Measurements from ENCODE around the gene TTYH3. TPM values are rescaled to one million over a fixed set of nuclear protein-coding genes. Genes with fewer than 3 reads are reported as not detected.

Gene TTYH3
- total RNA-seq, 1 experiment from 2014 or later, result 187 TPM

GRCh38 chr7:2585446-2585845 is 46.3 kb upstream of the TTYH3 start:
- BruUV-seq (replicated peaks), result no TSS peak
- H3K4me3 Mint-ChIP-seq (ENCODE audit: low read depth, unreplicated experiment), result no peak overlapping the region
- intact Hi-C loops (cut with micrococcal nuclease; ENCODE audit: unreplicated experiment), result no loop called here
- no peaks in the 10 kb centered on the region for H3K9me3 Mint-ChIP-seq (ENCODE audit: low read depth, unreplicated experiment)
- H3K4me1 Mint-ChIP-seq (ENCODE audit: low read depth, unreplicated experiment), result no peaks in the 10 kb centered on the region
- no peak overlapping the region for H3K27ac Mint-ChIP-seq (ENCODE audit: unreplicated experiment)
- CTCF ChIA-PET, result interaction anchor here (0.6 to 1.7 kb wide), 2 partner anchors 13 to 264 kb away, joined by 5 to 7 read pairs; no protein-coding TSS in a partner anchor
- H3K36me3 Mint-ChIP-seq (ENCODE audit: insufficient read depth, unreplicated experiment), result peaks cover 89% of the 10 kb centered on the region
- no peak for TF ChIP-seq CTCF (IDR thresholded peaks at IDR 0.05; ENCODE audit: unreplicated experiment)
- no peak for DNase-seq
- no peaks in the 10 kb centered on the region for H3K27me3 Mint-ChIP-seq (ENCODE audit: unreplicated experiment)

GRCh38 chr7:2586326-2587020 is 45.3 kb upstream of the TTYH3 start:
- no peaks in the 10 kb centered on the region for H3K27me3 Mint-ChIP-seq (ENCODE audit: unreplicated experiment)
- no peak for TF ChIP-seq CTCF (IDR thresholded peaks at IDR 0.05; ENCODE audit: unreplicated experiment)
- H3K4me1 Mint-ChIP-seq (ENCODE audit: low read depth, unreplicated experiment), result no peaks in the 10 kb centered on the region
- H3K9me3 Mint-ChIP-seq (ENCODE audit: low read depth, unreplicated experiment), result no peaks in the 10 kb centered on the region
- H3K27ac Mint-ChIP-seq (ENCODE audit: unreplicated experiment), result peak overlapping the region; percentile 57
- no peak for DNase-seq
- H3K4me3 Mint-ChIP-seq (ENCODE audit: low read depth, unreplicated experiment), result no peak overlapping the region
- CTCF ChIA-PET, result interaction anchor here (0.6 to 1.7 kb wide), 2 partner anchors 14 to 265 kb away, joined by 5 to 7 read pairs; no protein-coding TSS in a partner anchor
- no TSS peak for BruUV-seq (replicated peaks)
- intact Hi-C loops (cut with micrococcal nuclease; ENCODE audit: unreplicated experiment), result no loop called here
- H3K36me3 Mint-ChIP-seq (ENCODE audit: insufficient read depth, unreplicated experiment), result peaks cover 93% of the 10 kb centered on the region

- H3K27ac Mint-ChIP-seq (ENCODE audit: unreplicated experiment), result peak overlapping the region; percentile 46
- no peak overlapping the region for H3K4me3 Mint-ChIP-seq (ENCODE audit: low read depth, unreplicated experiment)
- H3K27me3 Mint-ChIP-seq (ENCODE audit: unreplicated experiment), result no peaks in the 10 kb centered on the region
- peaks cover 93% of the 10 kb centered on the region for H3K36me3 Mint-ChIP-seq (ENCODE audit: insufficient read depth, unreplicated experiment)
- H3K9me3 Mint-ChIP-seq (ENCODE audit: low read depth, unreplicated experiment), result no peaks in the 10 kb centered on the region
- no peak for DNase-seq
- no peaks in the 10 kb centered on the region for H3K4me1 Mint-ChIP-seq (ENCODE audit: low read depth, unreplicated experiment)
- BruUV-seq (replicated peaks), result no TSS peak
- CTCF ChIA-PET, result no interaction called here
- intact Hi-C loops (cut with micrococcal nuclease; ENCODE audit: unreplicated experiment), result no loop called here
- TF ChIP-seq CTCF (IDR thresholded peaks at IDR 0.05; ENCODE audit: unreplicated experiment), result no peak
These were observed 44.7 kb upstream of the TTYH3 start for GRCh38 chr7:2587134-2587533.

- H3K4me1 Mint-ChIP-seq (ENCODE audit: low read depth, unreplicated experiment), result no peaks in the 10 kb centered on the region
- CTCF ChIA-PET, result no interaction called here
- no peaks in the 10 kb centered on the region for H3K27me3 Mint-ChIP-seq (ENCODE audit: unreplicated experiment)
- BruUV-seq (replicated peaks), result no TSS peak
- H3K27ac Mint-ChIP-seq (ENCODE audit: unreplicated experiment), result no peak overlapping the region
- H3K4me3 Mint-ChIP-seq (ENCODE audit: low read depth, unreplicated experiment), result no peak overlapping the region
- no peak for TF ChIP-seq CTCF (IDR thresholded peaks at IDR 0.05; ENCODE audit: unreplicated experiment)
- DNase-seq, result no peak
- intact Hi-C loops (cut with micrococcal nuclease; ENCODE audit: unreplicated experiment), result no loop called here
- no peaks in the 10 kb centered on the region for H3K9me3 Mint-ChIP-seq (ENCODE audit: low read depth, unreplicated experiment)
- peaks cover 93% of the 10 kb centered on the region for H3K36me3 Mint-ChIP-seq (ENCODE audit: insufficient read depth, unreplicated experiment)
These were observed 44.0 kb upstream of the TTYH3 start for GRCh38 chr7:2587778-2588177.

Measured in Calu3 (cell line).